ENCODE measurements around the gene TLCD5. TPM values are rescaled to one million over a fixed set of nuclear protein-coding genes. Genes with fewer than 3 reads are reported as not detected.

TLCD5 gene
- total RNA-seq, 1 experiment from 2014 or later: 11.1 TPM

GRCh38 chr11:120302001-120302805 lies 22.9 kb upstream of the TLCD5 start:
- Histone ChIP-seq H3K9me3 (ENCODE audit: low read depth, low read length, poor library complexity, severe bottlenecking) (no peaks in the 10 kb centered on the region), H3K27me3 (replicated peaks; ENCODE audit: insufficient read depth, low read depth, low read length, poor library complexity) (no peaks in the 10 kb centered on the region), H3K4me1 (ENCODE audit: insufficient read depth, low read length, poor library complexity, severe bottlenecking) (no peaks in the 10 kb centered on the region), H3K27ac (ENCODE audit: low read depth, low read length, poor library complexity, severe bottlenecking) (no peak overlapping the region), H3K4me3 (ENCODE audit: low read depth, low read length, poor library complexity, severe bottlenecking) (no peak overlapping the region), H3K36me3 (ENCODE audit: insufficient read depth, low read length, poor library complexity, severe bottlenecking) (no peaks in the 10 kb centered on the region)
- CTCF ChIA-PET: interaction anchor here (1.0 to 1.7 kb wide), 2 partner anchors 63 to 66 kb away, joined by 3 to 12 read pairs; partner anchors contain the start of gene POU2F3
- no peak for DNase-seq (ENCODE audit: low spot score)
- BruUV-seq (replicated peaks): no TSS peak
- intact Hi-C loops (cut with micrococcal nuclease; ENCODE audit: unreplicated experiment): no loop called here
- TF ChIP-seq CTCF (conservative IDR thresholded peaks at IDR 0.05; ENCODE audit: low read depth, low read length) (no peak), EZH2 (IDR thresholded peaks at IDR 0.05; ENCODE audit: borderline replicate concordance, low read depth, low read length, poor library complexity, severe bottlenecking) (no peak)
- POLR2A ChIA-PET (ENCODE audit: low non-redundant PET): no interaction called here

GRCh38 chr11:120303004-120303637 lies 22.0 kb upstream of the TLCD5 start:
- Histone ChIP-seq H3K4me3 (ENCODE audit: low read depth, low read length, poor library complexity, severe bottlenecking) (no peak overlapping the region), H3K27me3 (replicated peaks; ENCODE audit: insufficient read depth, low read depth, low read length, poor library complexity) (no peaks in the 10 kb centered on the region), H3K9me3 (ENCODE audit: low read depth, low read length, poor library complexity, severe bottlenecking) (no peaks in the 10 kb centered on the region), H3K27ac (ENCODE audit: low read depth, low read length, poor library complexity, severe bottlenecking) (no peak overlapping the region), H3K4me1 (ENCODE audit: insufficient read depth, low read length, poor library complexity, severe bottlenecking) (no peaks in the 10 kb centered on the region), H3K36me3 (ENCODE audit: insufficient read depth, low read length, poor library complexity, severe bottlenecking) (no peaks in the 10 kb centered on the region)
- POLR2A ChIA-PET (ENCODE audit: low non-redundant PET): no interaction called here
- BruUV-seq (replicated peaks): no TSS peak
- TF ChIP-seq EZH2 (IDR thresholded peaks at IDR 0.05; ENCODE audit: borderline replicate concordance, low read depth, low read length, poor library complexity, severe bottlenecking) (no peak), CTCF (conservative IDR thresholded peaks at IDR 0.05; ENCODE audit: low read depth, low read length) (peak; percentile 96)
- intact Hi-C loops (cut with micrococcal nuclease; ENCODE audit: unreplicated experiment): loop anchor here (1.0 kb wide), 1 partner anchor 131 kb away; no protein-coding TSS in a partner anchor
- DNase-seq (ENCODE audit: low spot score): peak; percentile 82
- CTCF ChIA-PET: interaction anchor here (0.6 to 1.7 kb wide), 9 partner anchors 10 to 582 kb away, joined by 3 to 12 read pairs (median 3); partner anchors contain the start of gene POU2F3

- Histone ChIP-seq H3K27ac (ENCODE audit: low read depth, low read length, poor library complexity, severe bottlenecking) (no peak overlapping the region), H3K9me3 (ENCODE audit: low read depth, low read length, poor library complexity, severe bottlenecking) (no peaks in the 10 kb centered on the region), H3K27me3 (replicated peaks; ENCODE audit: insufficient read depth, low read depth, low read length, poor library complexity) (no peaks in the 10 kb centered on the region), H3K36me3 (ENCODE audit: insufficient read depth, low read length, poor library complexity, severe bottlenecking) (no peaks in the 10 kb centered on the region), H3K4me1 (ENCODE audit: insufficient read depth, low read length, poor library complexity, severe bottlenecking) (no peaks in the 10 kb centered on the region), H3K4me3 (ENCODE audit: low read depth, low read length, poor library complexity, severe bottlenecking) (no peak overlapping the region)
- ChIA-PET POLR2A (ENCODE audit: low non-redundant PET) (no interaction called here), CTCF (interaction anchor here (0.9 kb wide), 1 partner anchor 10 kb away, joined by 3 read pairs; no protein-coding TSS in a partner anchor)
- TF ChIP-seq EZH2 (IDR thresholded peaks at IDR 0.05; ENCODE audit: borderline replicate concordance, low read depth, low read length, poor library complexity, severe bottlenecking): no peak
- no peak for TF ChIP-seq CTCF (conservative IDR thresholded peaks at IDR 0.05; ENCODE audit: low read depth, low read length)
- BruUV-seq (replicated peaks): no TSS peak
- no peak for DNase-seq (ENCODE audit: low spot score)
- intact Hi-C loops (cut with micrococcal nuclease; ENCODE audit: unreplicated experiment): no loop called here
These were observed 20.6 kb upstream of the TLCD5 start for GRCh38 chr11:120304526-120304925.
